GM23338 (cell line): ENCODE measurements around the gene SLC66A2. TPM values are rescaled to one million over a fixed set of nuclear protein-coding genes. Genes with fewer than 3 reads are reported as not detected.

Source experiments
- ATAC-seq: fragments of 200-7000 bp; cut with Tn5 transposase; 3 replicates; pipeline ENCODE4 v1.9.1; 2020
- DNase-seq: peaks from one replicate; pipeline ENCODE4 v3.0.0-alpha.2; 2015; ENCODE audit warnings: low spot score
- H2AFZ ChIP-seq: fragments of 200-600 bp; sonication (generic); 2 replicates; pipeline ENCODE4 v1.8.0; 2016; ENCODE audit warnings: antibody characterized with exemption, mild to moderate bottlenecking, moderate library complexity
- H3F3A ChIP-seq: fragments of 200-600 bp; sonication (generic); replicated peaks from 2 replicates; pipeline ENCODE4 v1.8.0; 2017; ENCODE audit warnings: antibody characterized with exemption, mixed run types, low read depth
- H3K27ac ChIP-seq: fragments of 200-600 bp; sonication (generic); 2 replicates; pipeline ENCODE4 v1.6.1; 2016; ENCODE audit warnings: low read depth
- H3K27me3 ChIP-seq: fragments of 200-600 bp; sonication (generic); 2 replicates; pipeline ENCODE4 v1.8.0; 2016; ENCODE audit warnings: mild to moderate bottlenecking, mixed run types, moderate library complexity; ENCODE audit not compliant: insufficient read depth
- H3K36me3 ChIP-seq: fragments of 200-600 bp; sonication (generic); 2 replicates; pipeline ENCODE4 v1.8.0; 2016; ENCODE audit warnings: mild to moderate bottlenecking; ENCODE audit not compliant: insufficient read depth
- H3K4me1 ChIP-seq: fragments of 200-600 bp; sonication (generic); 2 replicates; pipeline ENCODE4 v1.8.0; 2016; ENCODE audit warnings: mild to moderate bottlenecking, moderate library complexity; ENCODE audit not compliant: insufficient read depth
- H3K4me2 ChIP-seq: fragments of 200-600 bp; sonication (generic); 2 replicates; pipeline ENCODE4 v1.7.1; 2017; ENCODE audit warnings: mixed run types
- H3K4me3 ChIP-seq: fragments of 200-600 bp; sonication (generic); 2 replicates; pipeline ENCODE4 v1.6.1; 2016; ENCODE audit warnings: mixed run types
- H3K79me2 ChIP-seq: fragments of 200-600 bp; sonication (generic); replicated peaks from 2 replicates; pipeline ENCODE4 v1.8.0; 2017; ENCODE audit warnings: mild to moderate bottlenecking; ENCODE audit not compliant: insufficient read depth
- H3K9me2 ChIP-seq: fragments of 200-600 bp; sonication (generic); 2 replicates; pipeline ENCODE4 v1.8.0; 2017; ENCODE audit not compliant: insufficient read depth
- H4K20me1 ChIP-seq: fragments of 200-600 bp; sonication (generic); replicated peaks from 2 replicates; pipeline ENCODE4 v1.8.0; 2017; ENCODE audit warnings: mild to moderate bottlenecking; ENCODE audit not compliant: insufficient read depth
- H3K27ac Mint-ChIP-seq: 2 replicates; pipeline ENCODE4 v1.8.0; 2020; ENCODE audit warnings: inconsistent platforms, mild to moderate bottlenecking, moderate library complexity, mixed read lengths
- H3K27me3 Mint-ChIP-seq: 3 replicates; pipeline ENCODE4 v1.8.0; 2022; ENCODE audit warnings: low read depth, mild to moderate bottlenecking, moderate library complexity, mixed read lengths, inconsistent platforms; ENCODE audit not compliant: insufficient read depth, poor library complexity
- H3K36me3 Mint-ChIP-seq: 3 replicates; pipeline ENCODE4 v1.8.0; 2021; ENCODE audit warnings: low read depth, mild to moderate bottlenecking, inconsistent platforms, moderate library complexity, mixed read lengths
- H3K4me1 Mint-ChIP-seq: 3 replicates; pipeline ENCODE4 v1.8.0; 2020; ENCODE audit warnings: mild to moderate bottlenecking, inconsistent platforms, mixed read lengths
- H3K4me3 Mint-ChIP-seq: 3 replicates; pipeline ENCODE4 v1.8.0; 2021; ENCODE audit warnings: moderate library complexity, mild to moderate bottlenecking, inconsistent platforms, mixed read lengths
- H3K9me3 Mint-ChIP-seq: 3 replicates; pipeline ENCODE4 v1.8.0; 2020; ENCODE audit warnings: moderate library complexity, mild to moderate bottlenecking, inconsistent platforms, mixed read lengths
- CREB1 ChIP-seq: fragments of 250-450 bp; sonication (Bioruptor Pico); IDR thresholded peaks from 2 replicates; pipeline ENCODE4 v1.5.0; 2020; ENCODE audit warnings: low read depth, mild to moderate bottlenecking, moderate library complexity
- EZH2 ChIP-seq: fragments of 200-600 bp; sonication (generic); IDR thresholded peaks from one replicate; pipeline ENCODE4 v1.8.0; 2017; ENCODE audit warnings: antibody characterized with exemption, mild to moderate bottlenecking, low read depth; ENCODE audit not compliant: unreplicated experiment
- EZH2phosphoT487 ChIP-seq: fragments of 200-600 bp; sonication (generic); IDR thresholded peaks from one replicate; pipeline ENCODE4 v1.8.1; 2018; ENCODE audit warnings: antibody characterized with exemption; ENCODE audit not compliant: unreplicated experiment
- JUNB ChIP-seq: IDR thresholded peaks from one replicate; pipeline ENCODE4 v1.6.1; 2016; ENCODE audit warnings: antibody characterized with exemption; ENCODE audit not compliant: unreplicated experiment
- NANOG ChIP-seq: IDR thresholded peaks from 2 replicates; pipeline ENCODE4 v1.6.1; 2016; ENCODE audit warnings: antibody characterized with exemption, borderline replicate concordance
- POLR2AphosphoS5 ChIP-seq: IDR thresholded peaks from 2 replicates; pipeline ENCODE4 v1.6.1; 2016; ENCODE audit warnings: antibody characterized with exemption, low read depth
- STAT1 ChIP-seq: IDR thresholded peaks from one replicate; pipeline ENCODE4 v1.6.1; 2016; ENCODE audit warnings: antibody characterized with exemption; ENCODE audit not compliant: unreplicated experiment
- ZNF114 ChIP-seq: fragments of 250-450 bp; sonication (Bioruptor Pico); IDR thresholded peaks from 2 replicates; pipeline ENCODE4 v1.5.0; 2020; ENCODE audit warnings: mild to moderate bottlenecking, moderate library complexity
- ZNF331 ChIP-seq: fragments of 250-450 bp; sonication (Bioruptor Pico); IDR thresholded peaks from 2 replicates; pipeline ENCODE4 v1.5.0; 2020; ENCODE audit warnings: low read depth, mild to moderate bottlenecking, moderate library complexity
- polyA plus RNA-seq: library from polyadenylated mRNA; unstranded; fragments of >200 nt; fragmentation: Nextera tagmentation; extraction: Ambion mirVana; gene quantifications from 2 replicates; pipeline ENCODE4 v1.2.1, GENCODE V29; 2016
- total RNA-seq: library from RNA; depleted of rRNA; stranded (reverse); fragments of >200 nt; shearing (Covaris generic); gene quantifications from 2 replicates; pipeline ENCODE4 v1.2.3, GENCODE V29; 2014
- TF ChIP-seq, protein P1 (sequence below): fragments of 250-450 bp; sonication (Bioruptor Pico); IDR thresholded peaks from 2 replicates; pipeline ENCODE4 v1.5.0; 2020; ENCODE audit warnings: mild to moderate bottlenecking, moderate library complexity
- TF ChIP-seq, protein P2 (sequence below), 2 experiments: fragments of 200-600 bp in 1 of 2; sonication (generic) in 1 of 2; conservative IDR thresholded peaks; 2 replicates each; pipeline versions ENCODE4 v1.5.1 to v1.6.1; 2016 to 2017; ENCODE audit warnings: antibody characterized with exemption in 2 of 2, low read depth in 2 of 2, mild to moderate bottlenecking in 2 of 2, moderate library complexity in 1 of 2
- TF ChIP-seq, protein P3 (sequence below): IDR thresholded peaks from one replicate; pipeline ENCODE4 v1.6.1; 2018; ENCODE audit warnings: antibody characterized with exemption; ENCODE audit not compliant: unreplicated experiment
- TF ChIP-seq, protein P4 (sequence below): IDR thresholded peaks from 2 replicates; pipeline ENCODE4 v1.6.1; 2016; ENCODE audit warnings: antibody characterized with exemption

Gene SLC66A2
- total and polyA plus RNA-seq, 2 experiments from 2014 or later = 4.0 to 18.1 TPM

DNA sequence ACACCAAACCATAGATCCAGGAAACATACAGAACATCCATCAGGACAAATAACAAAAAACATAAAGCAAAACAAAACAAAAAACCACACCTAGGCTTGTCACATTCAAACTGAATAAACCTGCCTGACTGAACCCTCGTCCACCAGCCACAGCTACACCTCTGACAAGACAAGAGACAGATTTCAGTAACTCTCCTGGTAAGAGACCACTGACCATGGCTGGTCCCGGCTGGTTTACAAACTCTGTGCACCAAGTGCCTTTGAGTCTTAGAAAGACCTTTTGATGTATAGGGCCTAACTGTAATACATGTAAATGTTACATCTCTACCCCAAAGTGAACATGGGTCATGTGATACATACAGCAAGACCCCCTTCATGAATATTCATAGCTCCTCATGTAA lies 4.8 kb upstream of the SLC66A2 start:
- peaks cover 76% of the 10 kb centered on the region for H3K27me3 Mint-ChIP-seq
- Histone ChIP-seq H4K20me1 (peaks cover 7% of the 10 kb centered on the region), H3K4me3 (no peak overlapping the region), H3K79me2 (no peaks in the 10 kb centered on the region), H3F3A (0 out of 2 replicates have a peak, but pooled peaks cover 2% of the 10 kb centered on the region), H3K9me2 (no peaks in the 10 kb centered on the region), H3K4me2 (no peak overlapping the region), H3K36me3 (no peaks in the 10 kb centered on the region), H3K4me1 (peaks cover 25% of the 10 kb centered on the region), H3K27me3 (peaks cover 90% of the 10 kb centered on the region), H3K27ac (no peak overlapping the region), H2AFZ (no peak overlapping the region)
- no peak overlapping the region for H3K4me3 Mint-ChIP-seq
- H3K27ac Mint-ChIP-seq = no peak overlapping the region
- DNase-seq (no peak), ATAC-seq (no peak)
- H3K36me3 Mint-ChIP-seq = no peaks in the 10 kb centered on the region
- TF ChIP-seq, protein P1, sequence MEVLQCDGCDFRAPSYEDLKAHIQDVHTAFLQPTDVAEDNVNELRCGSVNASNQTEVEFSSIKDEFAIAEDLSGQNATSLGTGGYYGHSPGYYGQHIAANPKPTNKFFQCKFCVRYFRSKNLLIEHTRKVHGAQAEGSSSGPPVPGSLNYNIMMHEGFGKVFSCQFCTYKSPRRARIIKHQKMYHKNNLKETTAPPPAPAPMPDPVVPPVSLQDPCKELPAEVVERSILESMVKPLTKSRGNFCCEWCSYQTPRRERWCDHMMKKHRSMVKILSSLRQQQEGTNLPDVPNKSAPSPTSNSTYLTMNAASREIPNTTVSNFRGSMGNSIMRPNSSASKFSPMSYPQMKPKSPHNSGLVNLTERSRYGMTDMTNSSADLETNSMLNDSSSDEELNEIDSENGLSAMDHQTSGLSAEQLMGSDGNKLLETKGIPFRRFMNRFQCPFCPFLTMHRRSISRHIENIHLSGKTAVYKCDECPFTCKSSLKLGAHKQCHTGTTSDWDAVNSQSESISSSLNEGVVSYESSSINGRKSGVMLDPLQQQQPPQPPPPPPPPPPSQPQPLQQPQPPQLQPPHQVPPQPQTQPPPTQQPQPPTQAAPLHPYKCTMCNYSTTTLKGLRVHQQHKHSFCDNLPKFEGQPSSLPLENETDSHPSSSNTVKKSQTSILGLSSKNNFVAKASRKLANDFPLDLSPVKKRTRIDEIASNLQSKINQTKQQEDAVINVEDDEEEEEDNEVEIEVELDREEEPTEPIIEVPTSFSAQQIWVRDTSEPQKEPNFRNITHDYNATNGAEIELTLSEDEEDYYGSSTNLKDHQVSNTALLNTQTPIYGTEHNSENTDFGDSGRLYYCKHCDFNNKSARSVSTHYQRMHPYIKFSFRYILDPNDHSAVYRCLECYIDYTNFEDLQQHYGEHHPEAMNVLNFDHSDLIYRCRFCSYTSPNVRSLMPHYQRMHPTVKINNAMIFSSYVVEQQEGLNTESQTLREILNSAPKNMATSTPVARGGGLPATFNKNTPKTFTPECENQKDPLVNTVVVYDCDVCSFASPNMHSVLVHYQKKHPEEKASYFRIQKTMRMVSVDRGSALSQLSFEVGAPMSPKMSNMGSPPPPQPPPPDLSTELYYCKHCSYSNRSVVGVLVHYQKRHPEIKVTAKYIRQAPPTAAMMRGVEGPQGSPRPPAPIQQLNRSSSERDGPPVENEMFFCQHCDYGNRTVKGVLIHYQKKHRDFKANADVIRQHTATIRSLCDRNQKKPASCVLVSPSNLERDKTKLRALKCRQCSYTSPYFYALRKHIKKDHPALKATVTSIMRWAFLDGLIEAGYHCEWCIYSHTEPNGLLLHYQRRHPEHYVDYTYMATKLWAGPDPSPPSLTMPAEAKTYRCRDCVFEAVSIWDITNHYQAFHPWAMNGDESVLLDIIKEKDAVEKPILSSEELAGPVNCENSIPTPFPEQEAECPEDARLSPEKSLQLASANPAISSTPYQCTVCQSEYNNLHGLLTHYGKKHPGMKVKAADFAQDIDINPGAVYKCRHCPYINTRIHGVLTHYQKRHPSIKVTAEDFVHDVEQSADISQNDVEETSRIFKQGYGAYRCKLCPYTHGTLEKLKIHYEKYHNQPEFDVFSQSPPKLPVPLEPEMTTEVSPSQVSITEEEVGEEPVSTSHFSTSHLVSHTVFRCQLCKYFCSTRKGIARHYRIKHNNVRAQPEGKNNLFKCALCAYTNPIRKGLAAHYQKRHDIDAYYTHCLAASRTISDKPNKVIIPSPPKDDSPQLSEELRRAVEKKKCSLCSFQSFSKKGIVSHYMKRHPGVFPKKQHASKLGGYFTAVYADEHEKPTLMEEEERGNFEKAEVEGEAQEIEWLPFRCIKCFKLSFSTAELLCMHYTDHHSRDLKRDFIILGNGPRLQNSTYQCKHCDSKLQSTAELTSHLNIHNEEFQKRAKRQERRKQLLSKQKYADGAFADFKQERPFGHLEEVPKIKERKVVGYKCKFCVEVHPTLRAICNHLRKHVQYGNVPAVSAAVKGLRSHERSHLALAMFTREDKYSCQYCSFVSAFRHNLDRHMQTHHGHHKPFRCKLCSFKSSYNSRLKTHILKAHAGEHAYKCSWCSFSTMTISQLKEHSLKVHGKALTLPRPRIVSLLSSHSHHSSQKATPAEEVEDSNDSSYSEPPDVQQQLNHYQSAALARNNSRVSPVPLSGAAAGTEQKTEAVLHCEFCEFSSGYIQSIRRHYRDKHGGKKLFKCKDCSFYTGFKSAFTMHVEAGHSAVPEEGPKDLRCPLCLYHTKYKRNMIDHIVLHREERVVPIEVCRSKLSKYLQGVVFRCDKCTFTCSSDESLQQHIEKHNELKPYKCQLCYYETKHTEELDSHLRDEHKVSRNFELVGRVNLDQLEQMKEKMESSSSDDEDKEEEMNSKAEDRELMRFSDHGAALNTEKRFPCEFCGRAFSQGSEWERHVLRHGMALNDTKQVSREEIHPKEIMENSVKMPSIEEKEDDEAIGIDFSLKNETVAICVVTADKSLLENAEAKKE = no peak
- TF ChIP-seq ZNF114 (no peak), EZH2 (no peak), JUNB (no peak), POLR2AphosphoS5 (no peak), CREB1 (no peak), ZNF331 (CRISPR knock-in tag) (no peak), EZH2phosphoT487 (no peak), STAT1 (no peak), NANOG (no peak)
- TF ChIP-seq, protein P2, sequence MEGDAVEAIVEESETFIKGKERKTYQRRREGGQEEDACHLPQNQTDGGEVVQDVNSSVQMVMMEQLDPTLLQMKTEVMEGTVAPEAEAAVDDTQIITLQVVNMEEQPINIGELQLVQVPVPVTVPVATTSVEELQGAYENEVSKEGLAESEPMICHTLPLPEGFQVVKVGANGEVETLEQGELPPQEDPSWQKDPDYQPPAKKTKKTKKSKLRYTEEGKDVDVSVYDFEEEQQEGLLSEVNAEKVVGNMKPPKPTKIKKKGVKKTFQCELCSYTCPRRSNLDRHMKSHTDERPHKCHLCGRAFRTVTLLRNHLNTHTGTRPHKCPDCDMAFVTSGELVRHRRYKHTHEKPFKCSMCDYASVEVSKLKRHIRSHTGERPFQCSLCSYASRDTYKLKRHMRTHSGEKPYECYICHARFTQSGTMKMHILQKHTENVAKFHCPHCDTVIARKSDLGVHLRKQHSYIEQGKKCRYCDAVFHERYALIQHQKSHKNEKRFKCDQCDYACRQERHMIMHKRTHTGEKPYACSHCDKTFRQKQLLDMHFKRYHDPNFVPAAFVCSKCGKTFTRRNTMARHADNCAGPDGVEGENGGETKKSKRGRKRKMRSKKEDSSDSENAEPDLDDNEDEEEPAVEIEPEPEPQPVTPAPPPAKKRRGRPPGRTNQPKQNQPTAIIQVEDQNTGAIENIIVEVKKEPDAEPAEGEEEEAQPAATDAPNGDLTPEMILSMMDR (conservative IDR thresholded peaks at IDR 0.05; ENCODE audit: low read depth in 2 of 2) = no peak
- TF ChIP-seq, protein P3, sequence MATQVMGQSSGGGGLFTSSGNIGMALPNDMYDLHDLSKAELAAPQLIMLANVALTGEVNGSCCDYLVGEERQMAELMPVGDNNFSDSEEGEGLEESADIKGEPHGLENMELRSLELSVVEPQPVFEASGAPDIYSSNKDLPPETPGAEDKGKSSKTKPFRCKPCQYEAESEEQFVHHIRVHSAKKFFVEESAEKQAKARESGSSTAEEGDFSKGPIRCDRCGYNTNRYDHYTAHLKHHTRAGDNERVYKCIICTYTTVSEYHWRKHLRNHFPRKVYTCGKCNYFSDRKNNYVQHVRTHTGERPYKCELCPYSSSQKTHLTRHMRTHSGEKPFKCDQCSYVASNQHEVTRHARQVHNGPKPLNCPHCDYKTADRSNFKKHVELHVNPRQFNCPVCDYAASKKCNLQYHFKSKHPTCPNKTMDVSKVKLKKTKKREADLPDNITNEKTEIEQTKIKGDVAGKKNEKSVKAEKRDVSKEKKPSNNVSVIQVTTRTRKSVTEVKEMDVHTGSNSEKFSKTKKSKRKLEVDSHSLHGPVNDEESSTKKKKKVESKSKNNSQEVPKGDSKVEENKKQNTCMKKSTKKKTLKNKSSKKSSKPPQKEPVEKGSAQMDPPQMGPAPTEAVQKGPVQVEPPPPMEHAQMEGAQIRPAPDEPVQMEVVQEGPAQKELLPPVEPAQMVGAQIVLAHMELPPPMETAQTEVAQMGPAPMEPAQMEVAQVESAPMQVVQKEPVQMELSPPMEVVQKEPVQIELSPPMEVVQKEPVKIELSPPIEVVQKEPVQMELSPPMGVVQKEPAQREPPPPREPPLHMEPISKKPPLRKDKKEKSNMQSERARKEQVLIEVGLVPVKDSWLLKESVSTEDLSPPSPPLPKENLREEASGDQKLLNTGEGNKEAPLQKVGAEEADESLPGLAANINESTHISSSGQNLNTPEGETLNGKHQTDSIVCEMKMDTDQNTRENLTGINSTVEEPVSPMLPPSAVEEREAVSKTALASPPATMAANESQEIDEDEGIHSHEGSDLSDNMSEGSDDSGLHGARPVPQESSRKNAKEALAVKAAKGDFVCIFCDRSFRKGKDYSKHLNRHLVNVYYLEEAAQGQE = no peak
- TF ChIP-seq, protein P4, sequence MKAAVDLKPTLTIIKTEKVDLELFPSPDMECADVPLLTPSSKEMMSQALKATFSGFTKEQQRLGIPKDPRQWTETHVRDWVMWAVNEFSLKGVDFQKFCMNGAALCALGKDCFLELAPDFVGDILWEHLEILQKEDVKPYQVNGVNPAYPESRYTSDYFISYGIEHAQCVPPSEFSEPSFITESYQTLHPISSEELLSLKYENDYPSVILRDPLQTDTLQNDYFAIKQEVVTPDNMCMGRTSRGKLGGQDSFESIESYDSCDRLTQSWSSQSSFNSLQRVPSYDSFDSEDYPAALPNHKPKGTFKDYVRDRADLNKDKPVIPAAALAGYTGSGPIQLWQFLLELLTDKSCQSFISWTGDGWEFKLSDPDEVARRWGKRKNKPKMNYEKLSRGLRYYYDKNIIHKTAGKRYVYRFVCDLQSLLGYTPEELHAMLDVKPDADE = no peak
- peaks cover 27% of the 10 kb centered on the region for H3K4me1 Mint-ChIP-seq
- H3K9me3 Mint-ChIP-seq = no peaks in the 10 kb centered on the region
